Smooth muscle cell (in vitro differentiated cells): ENCODE data around the gene ADCY5. TPM values are rescaled to one million over a fixed set of nuclear protein-coding genes. Genes with fewer than 3 reads are reported as not detected.

ENCODE experiments used
- DNase-seq: peaks from one replicate; lab custom pipeline; 2025; ENCODE audit not compliant: unreplicated experiment; lab: John Stamatoyannopoulos, UW
- H2AFZ ChIP-seq: fragments of 200-600 bp; sonication (generic); 2 replicates; pipeline ENCODE4 v1.6.0; 2016; ENCODE audit warnings: antibody characterized with exemption, low read depth, mild to moderate bottlenecking
- H3F3A ChIP-seq: fragments of 200-600 bp; sonication (generic); 2 replicates; pipeline ENCODE4 v1.6.0; 2017; ENCODE audit warnings: antibody characterized with exemption, low read depth
- H3K27ac ChIP-seq: fragments of 200-600 bp; sonication (generic); 2 replicates; pipeline ENCODE4 v1.5.1; 2016; ENCODE audit warnings: low read depth, mild to moderate bottlenecking
- H3K27me3 ChIP-seq: fragments of 200-600 bp; sonication (generic); 2 replicates; pipeline ENCODE4 v1.6.1; 2016; ENCODE audit warnings: low read depth, mild to moderate bottlenecking
- H3K36me3 ChIP-seq: fragments of 200-600 bp; sonication (generic); 2 replicates; pipeline ENCODE4 v1.5.1; 2016; ENCODE audit warnings: low read depth
- H3K4me1 ChIP-seq: fragments of 200-600 bp; sonication (generic); 2 replicates; pipeline ENCODE4 v1.5.1; 2016; ENCODE audit warnings: low read depth
- H3K4me2 ChIP-seq: fragments of 200-600 bp; sonication (generic); 2 replicates; pipeline ENCODE4 v1.6.0; 2016; ENCODE audit warnings: mild to moderate bottlenecking
- H3K4me3 ChIP-seq: fragments of 200-600 bp; sonication (generic); 2 replicates; pipeline ENCODE4 v1.5.1; 2016; ENCODE audit warnings: mild to moderate bottlenecking
- H3K79me2 ChIP-seq: fragments of 200-600 bp; sonication (generic); 2 replicates; pipeline ENCODE4 v1.6.0; 2016; ENCODE audit warnings: low read depth, mild to moderate bottlenecking
- H3K9ac ChIP-seq: fragments of 200-600 bp; sonication (generic); 2 replicates; pipeline ENCODE4 v1.6.0; 2016; ENCODE audit warnings: low read depth
- H3K9me3 ChIP-seq: fragments of 200-600 bp; sonication (generic); replicated peaks from 2 replicates; pipeline ENCODE4 v1.5.1; 2016; ENCODE audit warnings: low read depth
- H4K20me1 ChIP-seq: fragments of 200-600 bp; sonication (generic); 2 replicates; pipeline ENCODE4 v1.6.0; 2016; ENCODE audit warnings: low read depth
- CTCF ChIP-seq: fragments of 200-600 bp; sonication (generic); IDR thresholded peaks from 2 replicates; pipeline ENCODE4 v1.5.1; 2017; ENCODE audit warnings: borderline replicate concordance, mild to moderate bottlenecking, antibody characterized with exemption; ENCODE audit not compliant: insufficient read depth, poor library complexity, severe bottlenecking
- WGBS: methylation state at CpG from one replicate; pipeline ENCODE4 v1.1.7; 2016; ENCODE audit warnings: low lambda C conversion rate; 5-methylcytosine and 5-hydroxymethylcytosine counted together
- polyA plus RNA-seq: library from polyadenylated mRNA; unstranded; fragments of >200 nt; fragmentation: Nextera tagmentation; extraction: Ambion mirVana; gene quantifications from 2 replicates; pipeline ENCODE4 v1.2.1, GENCODE V29; 2016
- total RNA-seq: library from RNA; depleted of rRNA; stranded (reverse); fragments of >200 nt; gene quantifications from 2 replicates; pipeline ENCODE4 v1.2.3, GENCODE V29; 2014

ADCY5 gene
- total and polyA plus RNA-seq, 2 experiments from 2014 or later = 0.50 to 0.58 TPM

- Histone ChIP-seq H3K4me2 (no peak overlapping the region), H3F3A (no peaks in the 10 kb centered on the region), H3K4me1 (peaks cover 13% of the 10 kb centered on the region), H3K27me3 (peaks cover 7% of the 10 kb centered on the region), H2AFZ (no peak overlapping the region), H3K4me3 (no peak overlapping the region), H4K20me1 (no peaks in the 10 kb centered on the region), H3K36me3 (no peaks in the 10 kb centered on the region), H3K9me3 (no peaks in the 10 kb centered on the region), H3K27ac (no peak overlapping the region), H3K9ac (no peak overlapping the region), H3K79me2 (no peaks in the 10 kb centered on the region)
- TF ChIP-seq CTCF = no peak
- 85% methylated on average over 9 of the region's 9 CpGs for WGBS
- no peak for DNase-seq
Observed at GRCh38 chr3:123331651-123332050, 117.2 kb downstream of the ADCY5 start.

GRCh38 chr3:123331006-123331405 is 117.9 kb downstream of the ADCY5 start:
- Histone ChIP-seq H3K27ac (no peak overlapping the region), H3K36me3 (no peaks in the 10 kb centered on the region), H3K9ac (no peak overlapping the region), H3K4me2 (peak overlapping the region; percentile 26), H3F3A (no peaks in the 10 kb centered on the region), H3K27me3 (peaks cover 7% of the 10 kb centered on the region), H4K20me1 (no peaks in the 10 kb centered on the region), H3K4me3 (no peak overlapping the region), H2AFZ (no peak overlapping the region), H3K4me1 (peaks cover 13% of the 10 kb centered on the region), H3K79me2 (no peaks in the 10 kb centered on the region), H3K9me3 (no peaks in the 10 kb centered on the region)
- TF ChIP-seq CTCF = no peak
- 43% methylated on average over 8 of the region's 8 CpGs for WGBS
- DNase-seq = no peak

GRCh38 chr3:123330441-123330991 is 118.4 kb downstream of the ADCY5 start:
- DNase-seq = no peak
- Histone ChIP-seq H3K9me3 (no peaks in the 10 kb centered on the region), H3K9ac (no peak overlapping the region), H3K27me3 (peaks cover 7% of the 10 kb centered on the region), H2AFZ (peak overlapping the region; percentile 24), H3K4me1 (peaks cover 13% of the 10 kb centered on the region), H3K4me3 (no peak overlapping the region), H3K4me2 (peak overlapping the region; percentile 26), H4K20me1 (no peaks in the 10 kb centered on the region), H3K36me3 (no peaks in the 10 kb centered on the region), H3K79me2 (no peaks in the 10 kb centered on the region), H3F3A (no peaks in the 10 kb centered on the region), H3K27ac (no peak overlapping the region)
- TF ChIP-seq CTCF = no peak
- 81% methylated on average over 15 of the region's 15 CpGs for WGBS

GRCh38 chr3:123329636-123330340 is 119.1 kb downstream of the ADCY5 start:
- no peaks in the 10 kb centered on the region for H3K79me2 ChIP-seq
- no peaks in the 10 kb centered on the region for H4K20me1 ChIP-seq
- DNase-seq = no peak
- no peak overlapping the region for H3K4me3 ChIP-seq
- H3F3A ChIP-seq = no peaks in the 10 kb centered on the region
- no peak overlapping the region for H2AFZ ChIP-seq
- no peak overlapping the region for H3K27ac ChIP-seq
- H3K9me3 ChIP-seq = no peaks in the 10 kb centered on the region
- H3K27me3 ChIP-seq = peaks cover 7% of the 10 kb centered on the region
- H3K36me3 ChIP-seq = no peaks in the 10 kb centered on the region
- no peak overlapping the region for H3K9ac ChIP-seq
- H3K4me2 ChIP-seq = no peak overlapping the region
- peaks cover 13% of the 10 kb centered on the region for H3K4me1 ChIP-seq
- WGBS = 94% methylated on average over 10 of the region's 10 CpGs
- TF ChIP-seq CTCF = no peak
